IMR-90 (cell line): ENCODE results near the gene DCP1A. TPM values are rescaled to one million over a fixed set of nuclear protein-coding genes. Genes with fewer than 3 reads are reported as not detected.

Experiments used
- ATAC-seq: fragments of 200-7000 bp; cut with Tn5 transposase; 2 replicates; pipeline ENCODE4 v1.9.1; 2020; ENCODE audit warnings: low read depth, mild to moderate bottlenecking, moderate library complexity
- BruUV-seq: library from RNA; stranded (reverse); fragments of 400-500 nt; replicated peaks from 2 replicates; lab custom pipeline; 2021; lab: Mats Ljungman, UMichigan
- CTCF ChIA-PET: fragments of 300-600 bp; formaldehyde crosslinking; extraction: SDS; loops from one replicate; lab custom pipeline; 2021; ENCODE audit warnings: antibody characterized with exemption; lab: Yijun Ruan, JAX
- POLR2A ChIA-PET: fragments of 300-600 bp; sonication (Branson Sonifier 250); formaldehyde crosslinking; loops from one replicate; lab custom pipeline; 2022; ENCODE audit warnings: antibody characterized with exemption; ENCODE audit not compliant: unreplicated experiment; lab: Charles Lee
- DNase-seq: peaks from one replicate; pipeline ENCODE4 v3.0.0; 2013
- H2AFZ ChIP-seq: replicated peaks from 2 replicates; pipeline ENCODE3; 2013; ENCODE audit warnings: low read length, mild to moderate bottlenecking; ENCODE audit not compliant: poor library complexity
- H2AK5ac ChIP-seq: 2 replicates; pipeline ENCODE4 v1.6.1; 2013; ENCODE audit warnings: low read depth, low read length, inconsistent platforms
- H2AK9ac ChIP-seq: replicated peaks from 2 replicates; pipeline ENCODE3; 2013; ENCODE audit warnings: mild to moderate bottlenecking, low read depth, low read length, moderate library complexity; ENCODE audit not compliant: poor library complexity
- H2BK120ac ChIP-seq: 2 replicates; pipeline ENCODE4 v1.6.1; 2013; ENCODE audit warnings: low read depth, low read length, inconsistent platforms
- H2BK15ac ChIP-seq: 3 replicates; pipeline ENCODE4 v1.6.1; 2013; ENCODE audit warnings: low read depth, low read length, inconsistent platforms
- H2BK20ac ChIP-seq: 2 replicates; pipeline ENCODE4 v1.6.1; 2013; ENCODE audit warnings: low read depth, mild to moderate bottlenecking, inconsistent platforms, low read length, moderate library complexity
- H2BK5ac ChIP-seq: 2 replicates; pipeline ENCODE4 v1.6.1; 2013; ENCODE audit warnings: mild to moderate bottlenecking, low read depth, low read length, inconsistent platforms; ENCODE audit not compliant: poor library complexity, severe bottlenecking
- H3K14ac ChIP-seq: replicated peaks from 2 replicates; pipeline ENCODE4 v1.6.1; 2013; ENCODE audit warnings: low read depth, low read length, inconsistent platforms
- H3K18ac ChIP-seq: 2 replicates; pipeline ENCODE4 v1.6.1; 2013; ENCODE audit warnings: low read depth, low read length, control low read depth
- H3K23ac ChIP-seq: 2 replicates; pipeline ENCODE4 v1.6.1; 2013; ENCODE audit warnings: low read depth, low read length, inconsistent platforms
- H3K27ac ChIP-seq: 2 replicates; pipeline ENCODE4 v1.5.1; 2013; ENCODE audit warnings: mild to moderate bottlenecking, control low read depth, low read length; ENCODE audit not compliant: insufficient read depth
- H3K27me3 ChIP-seq: 2 replicates; pipeline ENCODE4 v1.6.1; 2013; ENCODE audit warnings: low read length; ENCODE audit not compliant: control insufficient read depth, insufficient read depth
- H3K36me3 ChIP-seq: 2 replicates; pipeline ENCODE4 v1.6.1; 2013; ENCODE audit warnings: low read length, mixed read lengths; ENCODE audit not compliant: control insufficient read depth, insufficient read depth
- H3K4ac ChIP-seq: 2 replicates; pipeline ENCODE4 v1.6.1; 2013; ENCODE audit warnings: low read depth, low read length, inconsistent platforms
- H3K4me1 ChIP-seq: 2 replicates; pipeline ENCODE4 v1.6.1; 2013; ENCODE audit warnings: low read length, mixed read lengths; ENCODE audit not compliant: control insufficient read depth, insufficient read depth
- H3K4me2 ChIP-seq: 2 replicates; pipeline ENCODE4 v1.6.1; 2013; ENCODE audit warnings: low read depth, mild to moderate bottlenecking, control low read depth, low read length, moderate library complexity
- H3K4me3 ChIP-seq: 2 replicates; pipeline ENCODE4 v1.5.1; 2013; ENCODE audit warnings: low read depth, mild to moderate bottlenecking, control low read depth, low read length, moderate library complexity; ENCODE audit not compliant: insufficient read depth
- H3K56ac ChIP-seq: 2 replicates; pipeline ENCODE4 v1.6.1; 2013; ENCODE audit warnings: low read length, inconsistent platforms; ENCODE audit not compliant: insufficient read depth; ENCODE audit errors: extremely low read depth
- H3K79me1 ChIP-seq, 2 experiments: 2 replicates each; pipeline ENCODE4 v1.6.1; 2013; ENCODE audit warnings: low read length in 2 of 2, inconsistent platforms in 1 of 2, low read depth in 1 of 2
- H3K9ac ChIP-seq: 2 replicates; pipeline ENCODE4 v1.6.1; 2013; ENCODE audit warnings: low read depth, low read length, control low read depth
- H3K9me1 ChIP-seq: 2 replicates; pipeline ENCODE4 v1.6.1; 2013; ENCODE audit warnings: low read length, inconsistent platforms; ENCODE audit not compliant: insufficient read depth
- H3K9me3 ChIP-seq: 2 replicates; pipeline ENCODE4 v1.6.1; 2013; ENCODE audit warnings: low read length; ENCODE audit not compliant: control insufficient read depth, insufficient read depth
- H4K20me1 ChIP-seq: 2 replicates; pipeline ENCODE4 v1.6.1; 2013; ENCODE audit warnings: low read length, inconsistent platforms; ENCODE audit not compliant: insufficient read depth
- H4K5ac ChIP-seq: 2 replicates; pipeline ENCODE4 v1.6.1; 2013; ENCODE audit warnings: mild to moderate bottlenecking, low read depth, low read length, control low read depth
- H4K8ac ChIP-seq, 2 experiments: 2 replicates each; pipeline ENCODE4 v1.6.1; 2013; ENCODE audit warnings: low read depth in 2 of 2, low read length in 2 of 2, control low read depth in 1 of 2, inconsistent platforms in 1 of 2
- H4K91ac ChIP-seq: 2 replicates; pipeline ENCODE4 v1.6.1; 2013; ENCODE audit warnings: low read depth, low read length, inconsistent platforms; ENCODE audit not compliant: insufficient read depth
- CEBPB ChIP-seq: IDR thresholded peaks from 2 replicates; pipeline ENCODE4 v1.6.1; 2012; ENCODE audit warnings: low read depth, low read length, improper control_type of control experiment
- ELK1 ChIP-seq: fragments of 150-350 bp; IDR thresholded peaks from 2 replicates; pipeline ENCODE4 v1.6.1; 2016; ENCODE audit warnings: low read depth, mild to moderate bottlenecking, low read length, moderate library complexity, borderline replicate concordance
- FOS ChIP-seq: fragments of 150-350 bp; IDR thresholded peaks from 2 replicates; pipeline ENCODE4 v1.6.1; 2016; ENCODE audit warnings: low read depth, low read length
- MXI1 ChIP-seq: IDR thresholded peaks from 2 replicates; pipeline ENCODE4 v1.6.1; 2012; ENCODE audit warnings: low read depth, mild to moderate bottlenecking, low read length, moderate library complexity, borderline replicate concordance
- NFE2L2 ChIP-seq: fragments of 150-350 bp; IDR thresholded peaks from 2 replicates; pipeline ENCODE4 v1.6.1; 2016; ENCODE audit warnings: low read depth, mild to moderate bottlenecking, low read length
- POLR2A ChIP-seq: IDR thresholded peaks from 2 replicates; pipeline ENCODE4 v1.6.1; 2012; ENCODE audit warnings: mild to moderate bottlenecking, low read depth, low read length
- RCOR1 ChIP-seq: IDR thresholded peaks from 2 replicates; pipeline ENCODE4 v1.6.1; 2012; ENCODE audit warnings: mild to moderate bottlenecking, low read length, improper control_type of control experiment; ENCODE audit not compliant: insufficient replicate concordance
- RFX5 ChIP-seq: IDR thresholded peaks from 2 replicates; pipeline ENCODE4 v1.8.0; 2012; ENCODE audit warnings: low read depth, mild to moderate bottlenecking, low read length, moderate library complexity
- SMC3 ChIP-seq: fragments of 150-350 bp; IDR thresholded peaks from 2 replicates; pipeline ENCODE4 v1.6.1; 2016; ENCODE audit warnings: low read depth, mild to moderate bottlenecking, antibody characterized with exemption, low read length, moderate library complexity
- USF2 ChIP-seq: fragments of 150-350 bp; IDR thresholded peaks from 2 replicates; pipeline ENCODE4 v1.6.1; 2017; ENCODE audit warnings: mild to moderate bottlenecking, antibody characterized with exemption, low read length, low read depth
- WGBS, 2 experiments: methylation state at CpG; one replicate each; pipeline versions ENCODE4 v1.1.5 to v1.1.7; 2013; ENCODE audit warnings: missing lambda C conversion rate in 2 of 2; ENCODE audit not compliant: insufficient read length in 1 of 2; ENCODE audit errors: extremely low coverage in 2 of 2; 5-methylcytosine and 5-hydroxymethylcytosine counted together
- dilution Hi-C: fragments of 300-500 bp; cut with HindIII; formaldehyde crosslinking; loops from one replicate; pipeline ENCODE4 v1.14.3; 2018; ENCODE audit warnings: low sequenced_read_pairs; ENCODE audit not compliant: unreplicated experiment
- in situ Hi-C: fragments of 300-500 bp; cut with MboI; formaldehyde crosslinking; loops from 3 replicates; pipeline ENCODE4 v1.14.3; 2019; ENCODE audit warnings: low sequenced_read_pairs, inconsistent platforms, mixed read lengths
- intact Hi-C: fragments of 100-400 bp; cut with micrococcal nuclease; formaldehyde crosslinking; loops from 2 replicates; pipeline ENCODE4 v1.10.0; 2022
- polyA plus RNA-seq, 3 experiments: library from polyadenylated mRNA; depleted of rRNA; stranded (reverse); fragments of >200 nt; gene quantifications; 2 replicates each; pipeline ENCODE4 v1.2.3, GENCODE V29; 2012; ENCODE audit warnings: low replicate concordance in 1 of 3
- total RNA-seq: library from RNA; depleted of rRNA; stranded (reverse); fragments of >200 nt; gene quantifications from 2 replicates; pipeline ENCODE4 v1.2.3, GENCODE V29; 2012

Gene DCP1A
- total and polyA plus RNA-seq, 2 of the 4 experiments (the other 2 are of a cell fraction), result 13.2 to 30.1 TPM

- Histone ChIP-seq H3K56ac (no peak overlapping the region), H2BK15ac (no peak overlapping the region), H4K5ac (no peak overlapping the region), H2AFZ (no peak overlapping the region), H4K20me1 (no peaks in the 10 kb centered on the region), H2AK9ac (no peak overlapping the region), H3K9ac (no peak overlapping the region), H3K27me3 (peaks cover 2% of the 10 kb centered on the region; the same call in 1 of the 2 replicates), H4K8ac (no peak overlapping the region), H2BK5ac (no peak overlapping the region), H3K27ac (no peak overlapping the region), H3K36me3 (no peaks in the 10 kb centered on the region), H2BK120ac (no peak overlapping the region), H3K14ac (no peak overlapping the region), H3K23ac (no peak overlapping the region), H3K9me1 (no peaks in the 10 kb centered on the region), H3K9me3 (no peaks in the 10 kb centered on the region), H3K79me1 (no peaks in the 10 kb centered on the region), H3K4me2 (no peak overlapping the region), H2BK20ac (no peak overlapping the region), H3K4ac (no peak overlapping the region), H2AK5ac (no peak overlapping the region), H3K4me1 (no peaks in the 10 kb centered on the region), H4K91ac (no peak overlapping the region), H3K4me3 (no peak overlapping the region), H3K18ac (no peak overlapping the region)
- CTCF ChIA-PET, result interaction anchor here (0.5 to 0.6 kb wide), 2 partner anchors 9 to 22 kb away, joined by 3 to 4 read pairs; no protein-coding TSS in a partner anchor
- TF ChIP-seq USF2 (no peak), CEBPB (no peak), POLR2A (no peak), SMC3 (no peak), RCOR1 (no peak), NFE2L2 (no peak), MXI1 (no peak), RFX5 (no peak), ELK1 (no peak), FOS (no peak)
- POLR2A ChIA-PET, result no interaction called here
- intact Hi-C loops (no loop called here), in situ Hi-C loops (loop anchor here (10.0 kb wide), 1 partner anchor 338 kb away; no protein-coding TSS in a partner anchor), dilution Hi-C loops (no loop called here)
- no peak for ATAC-seq
- no peak for DNase-seq
- no TSS peak for BruUV-seq
- 60% methylated on average over 1 of the region's 3 CpGs; no CpG with 5 or more reads in 1 of the 2 experiments for WGBS, 2 experiments
Measured at GRCh38 chr3:53376679-53377078, 29.3 kb upstream of the DCP1A start.
